Natural killer cell (primary cell): ENCODE data around the gene ACSS1. TPM values are rescaled to one million over a fixed set of nuclear protein-coding genes. Genes with fewer than 3 reads are reported as not detected.
A peak's percentile ranks its signal among the peaks of the same experiment; 100 is the strongest.
"Not testable (repeated sequence)": the region's sequence is repeated elsewhere in the genome, so short reads cannot be mapped to it uniquely, and the experiment has no call there.

ENCODE experiments used
- ATAC-seq, 3 donors: fragments of 150-1000 bp in 2 of 3; fragments of 200-7000 bp in 1 of 3; cut with Tn5 transposase; 1 replicate in 1 of 3; 2 replicates in 2 of 3; pipeline ENCODE4 v1.10.0; 2021; ENCODE audit warnings: mild to moderate bottlenecking in 2 of 3, moderate library complexity in 2 of 3
- DNase-seq, 2 donors: peaks; one replicate each; pipeline versions ENCODE4 v3.0.0 to v3.0.0-alpha.2; 2013 to 2021; ENCODE audit warnings: mixed read lengths in 1 of 2
- H3K27ac ChIP-seq: one replicate; pipeline ENCODE4 v1.5.1; 2013; ENCODE audit warnings: mild to moderate bottlenecking, low read length
- H3K27me3 ChIP-seq: one replicate; pipeline ENCODE4 v1.6.1; 2013; ENCODE audit warnings: low read length; ENCODE audit not compliant: control insufficient read depth, insufficient read depth
- H3K36me3 ChIP-seq: one replicate; pipeline ENCODE4 v1.6.1; 2013; ENCODE audit warnings: low read length; ENCODE audit not compliant: control insufficient read depth, insufficient read depth
- H3K4me1 ChIP-seq: one replicate; pipeline ENCODE4 v1.6.1; 2013; ENCODE audit warnings: low read length; ENCODE audit not compliant: control insufficient read depth, insufficient read depth
- H3K4me3 ChIP-seq: one replicate; pipeline ENCODE4 v1.5.1; 2013; ENCODE audit warnings: low read length
- H3K9me3 ChIP-seq: one replicate; pipeline ENCODE4 v1.6.1; 2013; ENCODE audit warnings: low read length; ENCODE audit not compliant: control insufficient read depth, insufficient read depth
- H3K27ac Mint-ChIP-seq, 2 donors: one replicate each; pipeline ENCODE4 v1.8.0; 2022; ENCODE audit warnings: mild to moderate bottlenecking in 2 of 2, mixed read lengths in 2 of 2, moderate library complexity in 1 of 2
- H3K27me3 Mint-ChIP-seq, 2 donors: one replicate each; pipeline ENCODE4 v1.8.0; 2022; ENCODE audit warnings: low read depth in 2 of 2, mixed read lengths in 2 of 2
- H3K36me3 Mint-ChIP-seq: one replicate; pipeline ENCODE4 v1.8.0; 2022; ENCODE audit warnings: mixed read lengths
- H3K4me1 Mint-ChIP-seq, 2 donors: one replicate each; pipeline ENCODE4 v1.8.0; 2022; ENCODE audit warnings: mixed read lengths in 2 of 2
- H3K4me3 Mint-ChIP-seq: one replicate; pipeline ENCODE4 v1.8.0; 2022; ENCODE audit warnings: mild to moderate bottlenecking, moderate library complexity, mixed read lengths
- H3K9me3 Mint-ChIP-seq, 2 donors: one replicate each; pipeline ENCODE4 v1.8.0; 2022; ENCODE audit warnings: mixed read lengths in 2 of 2
- WGBS: methylation state at CpG from one replicate; pipeline ENCODE4 v1.1.7; 2013; ENCODE audit warnings: missing lambda C conversion rate; ENCODE audit not compliant: insufficient coverage; 5-methylcytosine and 5-hydroxymethylcytosine counted together
- intact Hi-C: fragments of 100-400 bp; cut with micrococcal nuclease; formaldehyde crosslinking; loops from one replicate; pipeline ENCODE4 v1.14.2; 2022
- total RNA-seq, 4 donors: library from RNA; stranded (reverse); fragments of 120-200 nt in 1 of 4; gene quantifications; one replicate each; pipeline versions ENCODE4 v1.2.3 to v1.2.4, GENCODE V29; 2013 to 2022
- TF ChIP-seq, protein P1 (sequence below): fragments of 200-600 bp; IDR thresholded peaks from one replicate; pipeline ENCODE4 v1.8.0; 2022; ENCODE audit warnings: antibody characterized with exemption

The ACSS1 gene
- total RNA-seq, 3 donors from 2014 or later (not counting 1 experiment from before 2014, with no cell fraction given), result 46.3 to 67.4 (median 57.4) TPM

DNA sequence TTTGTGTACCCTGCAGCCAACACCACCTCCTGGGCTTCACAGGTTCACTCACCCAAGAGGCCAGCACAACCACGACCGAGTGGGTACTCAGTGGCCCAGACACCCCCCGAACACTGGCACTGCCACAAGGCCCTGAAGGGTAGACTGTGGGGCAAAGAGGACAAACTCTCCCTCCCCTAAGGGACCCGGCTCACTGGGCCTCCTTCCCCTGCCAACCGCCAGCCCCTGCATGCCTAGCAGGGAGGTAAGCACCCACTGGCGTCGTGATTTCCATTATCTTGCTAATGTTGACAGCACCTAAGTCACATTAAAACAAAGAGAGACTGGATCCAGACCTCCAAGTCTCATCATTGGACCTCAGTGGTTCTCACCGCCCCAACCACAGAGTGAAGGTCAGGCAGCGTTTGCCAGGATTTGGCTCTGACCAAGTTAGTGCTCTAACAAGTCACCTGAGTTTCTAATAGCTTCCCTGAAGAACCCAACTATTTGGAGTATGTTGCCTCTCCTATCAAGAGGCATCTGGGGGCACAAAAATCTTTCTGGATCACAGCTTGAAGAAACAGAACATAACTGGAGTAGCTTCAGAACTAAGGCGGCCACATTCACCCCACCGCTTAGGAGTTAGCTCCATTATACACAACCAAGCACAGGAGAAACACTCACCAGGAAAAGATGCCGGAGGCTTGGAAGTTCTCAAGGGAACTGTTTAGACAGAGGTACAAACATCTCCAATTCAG is 51.3 kb downstream of the ACSS1 start:
- no peak for DNase-seq
- peaks cover 0 to 13% of the 10 kb centered on the region in 2 donors for H3K4me1 Mint-ChIP-seq
- peaks cover 60% of the 10 kb centered on the region for H3K36me3 ChIP-seq
- no peaks in the 10 kb centered on the region for H3K9me3 Mint-ChIP-seq
- no peak for ATAC-seq
- no peak overlapping the region for H3K27ac ChIP-seq
- no peaks in the 10 kb centered on the region for H3K4me1 ChIP-seq
- H3K27me3 ChIP-seq, result no peaks in the 10 kb centered on the region
- WGBS, result 92% methylated on average over 12 of the region's 12 CpGs
- H3K27ac Mint-ChIP-seq, result no peak overlapping the region
- TF ChIP-seq, protein P1, sequence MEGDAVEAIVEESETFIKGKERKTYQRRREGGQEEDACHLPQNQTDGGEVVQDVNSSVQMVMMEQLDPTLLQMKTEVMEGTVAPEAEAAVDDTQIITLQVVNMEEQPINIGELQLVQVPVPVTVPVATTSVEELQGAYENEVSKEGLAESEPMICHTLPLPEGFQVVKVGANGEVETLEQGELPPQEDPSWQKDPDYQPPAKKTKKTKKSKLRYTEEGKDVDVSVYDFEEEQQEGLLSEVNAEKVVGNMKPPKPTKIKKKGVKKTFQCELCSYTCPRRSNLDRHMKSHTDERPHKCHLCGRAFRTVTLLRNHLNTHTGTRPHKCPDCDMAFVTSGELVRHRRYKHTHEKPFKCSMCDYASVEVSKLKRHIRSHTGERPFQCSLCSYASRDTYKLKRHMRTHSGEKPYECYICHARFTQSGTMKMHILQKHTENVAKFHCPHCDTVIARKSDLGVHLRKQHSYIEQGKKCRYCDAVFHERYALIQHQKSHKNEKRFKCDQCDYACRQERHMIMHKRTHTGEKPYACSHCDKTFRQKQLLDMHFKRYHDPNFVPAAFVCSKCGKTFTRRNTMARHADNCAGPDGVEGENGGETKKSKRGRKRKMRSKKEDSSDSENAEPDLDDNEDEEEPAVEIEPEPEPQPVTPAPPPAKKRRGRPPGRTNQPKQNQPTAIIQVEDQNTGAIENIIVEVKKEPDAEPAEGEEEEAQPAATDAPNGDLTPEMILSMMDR, result no peak
- intact Hi-C loops, result no loop called here
- no peak overlapping the region for H3K4me3 Mint-ChIP-seq
- no peak overlapping the region for H3K4me3 ChIP-seq
- H3K9me3 ChIP-seq, result no peaks in the 10 kb centered on the region
- peaks cover 6% of the 10 kb centered on the region for H3K36me3 Mint-ChIP-seq
- no peaks in the 10 kb centered on the region for H3K27me3 Mint-ChIP-seq

DNA sequence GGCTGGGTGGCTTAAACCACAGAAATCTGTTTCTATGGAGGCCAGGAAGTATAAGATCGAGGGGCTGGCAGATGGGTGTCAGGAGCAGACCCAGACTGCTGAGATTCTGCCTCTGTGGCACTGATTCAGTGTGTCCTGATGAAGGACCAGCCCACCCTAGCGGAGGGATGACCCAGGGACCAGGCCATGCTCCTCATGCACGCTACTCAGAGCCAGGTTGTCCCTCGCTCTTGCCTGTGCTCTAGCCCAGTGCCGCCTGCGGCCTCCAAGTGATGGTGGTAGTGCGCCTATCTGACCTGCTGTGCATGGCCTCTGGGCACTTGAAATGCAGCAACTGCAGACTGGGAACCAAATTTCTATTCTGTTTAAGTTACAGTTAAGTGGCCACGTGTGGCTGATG is 52.3 kb downstream of the ACSS1 start:
- Histone ChIP-seq H3K27me3 (no peaks in the 10 kb centered on the region), H3K27ac (no peak overlapping the region), H3K4me1 (no peaks in the 10 kb centered on the region), H3K9me3 (no peaks in the 10 kb centered on the region), H3K36me3 (peaks cover 51% of the 10 kb centered on the region), H3K4me3 (no peak overlapping the region)
- peaks cover 0 to 13% of the 10 kb centered on the region in 2 donors for H3K4me1 Mint-ChIP-seq
- no peaks in the 10 kb centered on the region for H3K27me3 Mint-ChIP-seq
- intact Hi-C loops, result no loop called here
- H3K4me3 Mint-ChIP-seq, result no peak overlapping the region
- H3K36me3 Mint-ChIP-seq, result peaks cover 6% of the 10 kb centered on the region
- H3K9me3 Mint-ChIP-seq, result no peaks in the 10 kb centered on the region
- TF ChIP-seq, protein P1, result no peak
- H3K27ac Mint-ChIP-seq, result peak overlapping the region in 1 of 2 donors; percentile 24
- WGBS, result 91% methylated on average over 8 of the region's 8 CpGs
- DNase-seq, result no peak
- no peak for ATAC-seq

DNA sequence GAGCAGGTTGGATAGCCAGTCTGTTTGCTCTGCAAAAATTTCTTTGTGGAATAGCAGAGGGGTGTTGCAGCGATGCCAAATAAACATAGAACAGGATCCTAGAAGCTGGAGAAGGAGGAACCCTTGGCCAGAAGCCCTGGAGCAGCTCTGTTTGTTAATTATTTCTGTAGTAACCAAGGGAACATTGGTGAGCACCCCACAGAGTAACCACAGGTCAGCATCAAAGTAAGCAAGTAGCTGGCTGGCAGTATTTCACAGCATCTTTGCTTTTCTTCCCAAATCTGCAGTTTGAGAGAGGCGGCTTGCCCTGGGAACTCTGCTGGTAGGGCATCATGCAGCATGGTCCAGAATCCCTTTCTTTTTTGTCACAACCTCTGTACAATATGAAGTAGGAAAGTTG is 52.7 kb downstream of the ACSS1 start:
- intact Hi-C loops, result no loop called here
- Histone ChIP-seq H3K4me1 (no peaks in the 10 kb centered on the region), H3K27me3 (no peaks in the 10 kb centered on the region), H3K9me3 (no peaks in the 10 kb centered on the region), H3K27ac (no peak overlapping the region), H3K4me3 (no peak overlapping the region), H3K36me3 (peaks cover 47% of the 10 kb centered on the region)
- TF ChIP-seq, protein P1, result no peak
- ATAC-seq (no peak), DNase-seq (no peak)
- Mint-ChIP-seq H3K9me3 (no peaks in the 10 kb centered on the region), H3K36me3 (peaks cover 6% of the 10 kb centered on the region), H3K27me3 (no peaks in the 10 kb centered on the region), H3K4me1 (peaks cover 0 to 13% of the 10 kb centered on the region in 2 donors), H3K27ac (peak overlapping the region in 1 of 2 donors; percentile 24), H3K4me3 (no peak overlapping the region)
- WGBS, result 98% methylated on average over 2 of the region's 2 CpGs

DNA sequence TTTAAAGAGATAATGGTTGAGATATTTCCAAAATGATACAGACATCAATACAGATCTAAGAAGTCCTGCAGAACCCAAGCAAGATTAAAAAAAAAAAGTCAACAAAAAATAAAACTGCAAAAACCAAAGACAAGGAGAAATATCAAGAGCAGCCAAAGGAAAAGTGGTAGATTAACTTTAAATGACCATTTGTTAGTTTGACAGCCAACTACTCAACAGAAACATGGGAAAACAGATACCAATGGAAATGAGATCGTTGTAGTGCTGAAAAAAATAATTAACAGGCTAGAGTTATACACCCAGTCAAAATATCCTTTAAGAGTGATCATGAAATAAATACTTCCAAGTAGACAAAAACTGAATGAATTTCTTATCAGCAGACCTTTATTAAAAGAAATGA is 54.9 kb downstream of the ACSS1 start:
- TF ChIP-seq, protein P1, result no peak
- no peak overlapping the region for H3K27ac Mint-ChIP-seq
- Histone ChIP-seq H3K27me3 (no peaks in the 10 kb centered on the region), H3K9me3 (no peaks in the 10 kb centered on the region), H3K36me3 (peaks cover 30% of the 10 kb centered on the region), H3K27ac (no peak overlapping the region), H3K4me3 (no peak overlapping the region), H3K4me1 (no peaks in the 10 kb centered on the region)
- H3K9me3 Mint-ChIP-seq, result no peaks in the 10 kb centered on the region
- no peak for DNase-seq
- H3K27me3 Mint-ChIP-seq, result no peaks in the 10 kb centered on the region
- no CpG with 5 or more reads among the region's 1 CpG for WGBS
- H3K4me3 Mint-ChIP-seq, result no peak overlapping the region
- peaks cover 0 to 10% of the 10 kb centered on the region in 2 donors for H3K4me1 Mint-ChIP-seq
- H3K36me3 Mint-ChIP-seq, result peaks cover 6% of the 10 kb centered on the region
- intact Hi-C loops, result no loop called here
- no peak for ATAC-seq

DNA sequence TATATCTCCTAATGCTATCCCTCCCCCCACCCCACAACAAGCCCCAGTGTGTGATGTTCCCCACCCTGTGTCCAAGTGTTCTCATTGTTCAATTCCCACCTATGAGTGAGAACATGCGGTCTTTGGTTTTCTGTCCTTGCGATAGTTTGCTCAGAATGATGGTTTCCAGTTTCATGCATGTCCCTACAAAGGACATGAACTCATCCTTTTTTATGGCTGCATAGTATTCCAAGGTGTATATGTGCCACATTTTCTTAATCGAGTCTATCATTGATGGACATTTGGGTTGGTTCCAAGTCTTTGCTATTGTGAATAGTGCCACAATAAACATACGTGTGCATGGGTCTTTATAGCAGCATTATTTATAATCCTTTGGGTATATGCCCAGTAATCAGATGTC is 56.6 kb downstream of the ACSS1 start:
- H3K27ac Mint-ChIP-seq, H3K4me3 ChIP-seq, ATAC-seq, H3K9me3 ChIP-seq, H3K4me1 ChIP-seq, intact Hi-C loops, H3K4me1 Mint-ChIP-seq, H3K27ac ChIP-seq, H3K36me3 Mint-ChIP-seq, DNase-seq, H3K9me3 Mint-ChIP-seq, H3K27me3 ChIP-seq, H3K4me3 Mint-ChIP-seq, H3K27me3 Mint-ChIP-seq: not testable (repeated sequence)
- 95% methylated on average over 2 of the region's 4 CpGs for WGBS
- H3K36me3 ChIP-seq, result peaks cover 13% of the 10 kb centered on the region
